LNCAP (cell line): Measurements from ENCODE around the gene MALT1.

ENCODE experiments used
- CTCF ChIP-seq: fragments of 450-650 bp; IDR thresholded peaks from 2 replicates; pipeline ENCODE4 v1.5.1; 2017; ENCODE audit warnings: mild to moderate bottlenecking

The MALT1 gene

GRCh38 chr18:58657494-58657893 is 13.8 kb upstream of the MALT1 start:
- no peak for TF ChIP-seq CTCF

- TF ChIP-seq CTCF, result no peak
Observed at GRCh38 chr18:58659691-58660090, 11.6 kb upstream of the MALT1 start.

GRCh38 chr18:58660915-58661314 is 10.3 kb upstream of the MALT1 start:
- no peak for TF ChIP-seq CTCF

- TF ChIP-seq CTCF, result no peak
Observed at GRCh38 chr18:58661423-58661822, 9.8 kb upstream of the MALT1 start.

- TF ChIP-seq CTCF, result no peak
Observed at GRCh38 chr18:58662118-58662517, 9.1 kb upstream of the MALT1 start.

GRCh38 chr18:58666176-58666575 is 5.1 kb upstream of the MALT1 start:
- TF ChIP-seq CTCF, result no peak

GRCh38 chr18:58668211-58668610 is 3.1 kb upstream of the MALT1 start:
- TF ChIP-seq CTCF, result no peak

- TF ChIP-seq CTCF, result no peak
Observed at GRCh38 chr18:58668897-58669296, 2.4 kb upstream of the MALT1 start.
